B cell (primary cell): ENCODE data around the gene UBE3C. TPM values are rescaled to one million over a fixed set of nuclear protein-coding genes. Genes with fewer than 3 reads are reported as not detected.

Experiments used
- ATAC-seq: fragments of 200-7000 bp; cut with Tn5 transposase; one replicate; pipeline ENCODE4 v1.10.0; 2021; ENCODE audit warnings: low read depth, mild to moderate bottlenecking, moderate number of reproducible peaks, moderate library complexity
- CTCF ChIA-PET: fragments of 350-600 bp; sonication (Branson Sonifier 250); formaldehyde crosslinking; loops from one replicate; lab custom pipeline; 2021; ENCODE audit warnings: antibody characterized with exemption, inconsistent platforms; lab: Charles Lee
- POLR2A ChIA-PET: fragments of 350-600 bp; sonication (Branson Sonifier 250); formaldehyde crosslinking; loops from one replicate; lab custom pipeline; 2021; ENCODE audit warnings: antibody characterized with exemption; lab: Charles Lee
- DNase-seq: peaks from one replicate; pipeline ENCODE4 v3.0.0; 2013
- H2AFZ ChIP-seq: 2 replicates; pipeline ENCODE4 v1.6.1; 2012; ENCODE audit warnings: mild to moderate bottlenecking, low read depth, low read length; ENCODE audit not compliant: insufficient read depth, poor library complexity, severe bottlenecking
- H3K27ac ChIP-seq, 2 donors: 1 replicate in 1 of 2; 2 replicates in 1 of 2; pipeline ENCODE4 v1.5.1; 2012 to 2013; ENCODE audit warnings: low read length in 2 of 2, mild to moderate bottlenecking in 2 of 2, moderate library complexity in 1 of 2
- H3K27me3 ChIP-seq, 4 experiments: fragments of 200-600 bp in 1 of 4; sonication (generic) in 1 of 4; replicated peaks in 1 of 4; 1 replicate in 2 of 4; 2 replicates in 2 of 4; pipeline versions ENCODE4 v1.6.1 to v1.7.0; 2013 to 2016; ENCODE audit warnings: low read length in 3 of 4, mild to moderate bottlenecking in 2 of 4, mixed read lengths in 1 of 4, moderate library complexity in 1 of 4; ENCODE audit not compliant: insufficient read depth in 4 of 4, control insufficient read depth in 3 of 4; ENCODE audit errors: control extremely low read depth in 1 of 4
- H3K36me3 ChIP-seq, 2 experiments: replicated peaks in 1 of 2; 1 replicate in 1 of 2; 2 replicates in 1 of 2; pipeline versions ENCODE4 v1.6.1 to v1.7.1; 2013; ENCODE audit warnings: low read length in 1 of 2; ENCODE audit not compliant: insufficient read depth in 2 of 2, control insufficient read depth in 1 of 2; ENCODE audit errors: control extremely low read depth in 1 of 2, extremely low read depth in 1 of 2
- H3K4me1 ChIP-seq, 2 donors: fragments of 200-600 bp in 1 of 2; sonication (generic) in 1 of 2; 1 replicate in 1 of 2; 2 replicates in 1 of 2; pipeline versions ENCODE4 v1.5.1 to v1.6.1; 2013 to 2017; ENCODE audit warnings: low read length in 2 of 2; ENCODE audit not compliant: control insufficient read depth in 2 of 2, insufficient read depth in 2 of 2
- H3K4me2 ChIP-seq: replicated peaks from 2 replicates; pipeline ENCODE3; 2012; ENCODE audit warnings: mild to moderate bottlenecking, low read depth, low read length; ENCODE audit not compliant: poor library complexity, severe bottlenecking
- H3K4me3 ChIP-seq, 5 experiments: fragments of 200-600 bp in 1 of 5; sonication (generic) in 1 of 5; 1 replicate in 3 of 5; 2 replicates in 2 of 5; pipeline versions ENCODE4 v1.5.1 to v1.7.0; 2011 to 2016; ENCODE audit warnings: low read length in 4 of 5, mild to moderate bottlenecking in 4 of 5, low read depth in 2 of 5, control low read depth in 1 of 5, moderate library complexity in 1 of 5; ENCODE audit not compliant: insufficient read depth in 1 of 5; ENCODE audit errors: control extremely low read depth in 1 of 5, extremely low read depth in 1 of 5
- H3K79me2 ChIP-seq: fragments of 200-600 bp; sonication (generic); one replicate; pipeline ENCODE4 v1.6.0; 2016; ENCODE audit warnings: low read length; ENCODE audit not compliant: control insufficient read depth, insufficient read depth
- H3K9ac ChIP-seq: fragments of 200-600 bp; sonication (generic); 2 replicates; pipeline ENCODE4 v1.6.1; 2017; ENCODE audit warnings: mild to moderate bottlenecking, low read length, moderate library complexity
- H3K9me3 ChIP-seq, 3 donors: one replicate each; pipeline versions ENCODE4 v1.6.1 to v1.7.1; 2013; ENCODE audit warnings: low read length in 2 of 3; ENCODE audit not compliant: control insufficient read depth in 2 of 3, insufficient read depth in 1 of 3; ENCODE audit errors: control extremely low read depth in 1 of 3
- H4K20me1 ChIP-seq: 2 replicates; pipeline ENCODE4 v1.6.0; 2012; ENCODE audit warnings: mild to moderate bottlenecking, low read length; ENCODE audit not compliant: insufficient read depth, control insufficient read depth, poor library complexity, severe bottlenecking
- H3K27ac Mint-ChIP-seq: one replicate; pipeline ENCODE4 v1.8.0; 2021; ENCODE audit warnings: mixed read lengths
- H3K27me3 Mint-ChIP-seq: one replicate; pipeline ENCODE4 v1.8.0; 2021; ENCODE audit warnings: mixed read lengths
- H3K4me1 Mint-ChIP-seq: one replicate; pipeline ENCODE4 v1.8.0; 2021; ENCODE audit warnings: mixed read lengths
- H3K4me3 Mint-ChIP-seq: one replicate; pipeline ENCODE4 v1.8.0; 2021; ENCODE audit warnings: mixed read lengths
- H3K9me3 Mint-ChIP-seq: one replicate; pipeline ENCODE4 v1.8.0; 2022; ENCODE audit warnings: mixed read lengths; ENCODE audit not compliant: insufficient read depth
- EZH2 ChIP-seq: IDR thresholded peaks from 2 replicates; pipeline ENCODE4 v1.6.1; 2012; ENCODE audit warnings: borderline replicate concordance, low read depth, mild to moderate bottlenecking, moderate library complexity, low read length; ENCODE audit not compliant: insufficient read depth, poor library complexity, severe bottlenecking
- WGBS: methylation state at CpG from one replicate; pipeline ENCODE4 v1.1.5; 2013; ENCODE audit warnings: missing lambda C conversion rate; ENCODE audit not compliant: insufficient coverage; 5-methylcytosine and 5-hydroxymethylcytosine counted together
- intact Hi-C: fragments of 100-400 bp; cut with micrococcal nuclease; formaldehyde crosslinking; loops from one replicate; pipeline ENCODE4 v1.10.0; 2022
- polyA plus RNA-seq: library from polyadenylated mRNA; depleted of rRNA; stranded (reverse); fragments of >200 nt; gene quantifications from 2 replicates; pipeline ENCODE4 v1.2.3, GENCODE V29; 2012
- total RNA-seq, 2 donors: library from RNA; stranded (reverse); fragments of 120-200 nt in 1 of 2; gene quantifications; 1 replicate in 1 of 2; 2 replicates in 1 of 2; pipeline versions ENCODE4 v1.2.3 to v1.2.4, GENCODE V29; 2013 to 2022
- TF ChIP-seq, protein P1 (sequence below): fragments of 200-600 bp; IDR thresholded peaks from one replicate; pipeline ENCODE4 v1.8.0; 2022; ENCODE audit warnings: antibody characterized with exemption, mild to moderate bottlenecking

The UBE3C gene
- total and polyA plus RNA-seq, 2 donors (not counting 1 experiment from before 2014, with no cell fraction given) = 17.8 to 66.5 TPM

DNA sequence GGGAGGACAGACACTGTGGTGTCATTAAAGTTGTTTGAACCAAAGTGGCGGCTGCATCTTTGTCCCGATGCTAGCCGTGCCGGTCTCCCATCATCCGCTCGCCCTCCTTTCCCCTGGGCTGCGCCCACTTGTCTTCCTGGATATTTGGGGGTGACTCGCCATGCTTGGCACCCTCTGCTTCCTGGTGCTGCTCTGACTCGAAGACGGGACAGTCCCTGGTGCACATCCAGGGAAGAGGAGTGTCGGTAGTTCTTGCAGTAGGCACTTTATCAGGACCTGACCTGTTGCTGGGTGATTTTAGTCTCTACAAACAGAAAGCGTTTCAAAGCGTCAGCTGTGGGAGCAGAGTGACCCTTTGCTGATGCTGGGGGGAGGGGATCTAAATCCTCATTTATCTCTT lies 129.8 kb downstream of the UBE3C start:
- H3K36me3 ChIP-seq = peaks cover 9 to 41% of the 10 kb centered on the region in 2 experiments
- POLR2A ChIA-PET = no interaction called here

DNA sequence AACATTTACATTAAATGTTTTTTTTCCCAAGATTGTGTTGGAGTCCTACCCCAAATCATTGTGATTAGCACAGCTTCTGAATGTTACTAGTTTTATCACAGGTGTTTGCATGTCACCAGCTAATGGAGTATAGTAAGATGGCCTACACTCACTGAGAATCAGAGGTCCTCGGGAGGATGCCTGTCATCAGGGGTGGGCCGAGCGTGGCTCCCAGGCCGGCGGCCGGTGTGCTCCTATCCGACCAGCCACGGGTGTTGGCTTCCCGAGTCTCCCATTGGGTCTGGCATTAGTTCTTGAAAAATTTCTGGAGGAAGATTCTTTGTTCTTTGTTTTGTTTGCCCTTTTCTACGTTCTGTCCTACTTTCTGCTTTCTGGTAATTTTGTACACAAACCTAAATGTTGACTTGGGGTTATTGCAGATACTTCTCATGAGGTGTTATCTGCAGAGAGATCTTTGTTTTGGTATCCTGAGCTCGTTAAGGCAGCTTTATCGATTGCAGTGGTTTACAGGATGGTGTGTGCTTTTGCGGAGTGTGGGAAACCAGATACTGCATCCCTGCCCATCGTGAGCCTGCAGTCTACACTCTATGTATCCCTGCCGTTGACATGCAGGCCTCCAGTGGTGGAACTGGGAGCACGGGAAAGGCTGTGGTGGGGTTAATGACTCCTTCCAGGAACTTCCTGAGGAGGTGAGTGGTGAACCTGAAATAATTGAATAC lies 130.8 kb downstream of the UBE3C start:
- Histone ChIP-seq H3K79me2 (no peaks in the 10 kb centered on the region), H3K36me3 (peaks cover 8 to 34% of the 10 kb centered on the region in 2 experiments), H4K20me1 (no peaks in the 10 kb centered on the region), H3K9me3 (no peaks in the 10 kb centered on the region), H3K27me3 (no peaks in the 10 kb centered on the region), H2AFZ (no peak overlapping the region), H3K9ac (no peak overlapping the region), H3K27ac (no peak overlapping the region), H3K4me3 (no peak overlapping the region), H3K4me1 (peaks cover 0 to 8% of the 10 kb centered on the region in 2 donors), H3K4me2 (no peak overlapping the region)
- intact Hi-C loops = no loop called here
- TF ChIP-seq, protein P1, sequence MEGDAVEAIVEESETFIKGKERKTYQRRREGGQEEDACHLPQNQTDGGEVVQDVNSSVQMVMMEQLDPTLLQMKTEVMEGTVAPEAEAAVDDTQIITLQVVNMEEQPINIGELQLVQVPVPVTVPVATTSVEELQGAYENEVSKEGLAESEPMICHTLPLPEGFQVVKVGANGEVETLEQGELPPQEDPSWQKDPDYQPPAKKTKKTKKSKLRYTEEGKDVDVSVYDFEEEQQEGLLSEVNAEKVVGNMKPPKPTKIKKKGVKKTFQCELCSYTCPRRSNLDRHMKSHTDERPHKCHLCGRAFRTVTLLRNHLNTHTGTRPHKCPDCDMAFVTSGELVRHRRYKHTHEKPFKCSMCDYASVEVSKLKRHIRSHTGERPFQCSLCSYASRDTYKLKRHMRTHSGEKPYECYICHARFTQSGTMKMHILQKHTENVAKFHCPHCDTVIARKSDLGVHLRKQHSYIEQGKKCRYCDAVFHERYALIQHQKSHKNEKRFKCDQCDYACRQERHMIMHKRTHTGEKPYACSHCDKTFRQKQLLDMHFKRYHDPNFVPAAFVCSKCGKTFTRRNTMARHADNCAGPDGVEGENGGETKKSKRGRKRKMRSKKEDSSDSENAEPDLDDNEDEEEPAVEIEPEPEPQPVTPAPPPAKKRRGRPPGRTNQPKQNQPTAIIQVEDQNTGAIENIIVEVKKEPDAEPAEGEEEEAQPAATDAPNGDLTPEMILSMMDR = no peak
- CTCF ChIA-PET = interaction anchor here (0.7 kb wide), 1 partner anchor 69 kb away, joined by 3 read pairs; no protein-coding TSS in a partner anchor
- no peak overlapping the region for H3K4me3 Mint-ChIP-seq
- peaks cover 3% of the 10 kb centered on the region for H3K4me1 Mint-ChIP-seq
- no peaks in the 10 kb centered on the region for H3K9me3 Mint-ChIP-seq
- H3K27ac Mint-ChIP-seq = no peak overlapping the region
- no peaks in the 10 kb centered on the region for H3K27me3 Mint-ChIP-seq
- POLR2A ChIA-PET = no interaction called here
- no peak for DNase-seq
- WGBS = 94% methylated on average over 14 of the region's 16 CpGs
- no peak for ATAC-seq

More for the DNA sequence above, 129.8 kb downstream of the UBE3C start:
- no peak for TF ChIP-seq EZH2
- TF ChIP-seq, protein P1 = no peak
- 93% methylated on average over 8 of the region's 13 CpGs for WGBS
- H3K9me3 Mint-ChIP-seq = no peaks in the 10 kb centered on the region
- no peak overlapping the region for H3K4me2 ChIP-seq
- no peak overlapping the region for H2AFZ ChIP-seq
- H3K27me3 Mint-ChIP-seq = no peaks in the 10 kb centered on the region
- no peak overlapping the region for H3K27ac Mint-ChIP-seq
- intact Hi-C loops = no loop called here
- CTCF ChIA-PET = interaction anchor here (1.1 kb wide), 1 partner anchor 17 kb away, joined by 3 read pairs; no protein-coding TSS in a partner anchor
- no peaks in the 10 kb centered on the region for H3K27me3 ChIP-seq
- no peaks in the 10 kb centered on the region for H3K79me2 ChIP-seq
- H3K4me1 ChIP-seq = peaks cover 0 to 3% of the 10 kb centered on the region in 2 donors
- H3K9me3 ChIP-seq = no peaks in the 10 kb centered on the region
- H3K27ac ChIP-seq = no peak overlapping the region
- ATAC-seq = no peak
- H3K4me3 ChIP-seq = no peak overlapping the region
- DNase-seq = no peak
- H3K9ac ChIP-seq = no peak overlapping the region
- no peaks in the 10 kb centered on the region for H4K20me1 ChIP-seq
- no peak overlapping the region for H3K4me3 Mint-ChIP-seq
- H3K4me1 Mint-ChIP-seq = peaks cover 1% of the 10 kb centered on the region
